ENCODE results near the gene ATCAY. TPM values are rescaled to one million over a fixed set of nuclear protein-coding genes. Genes with fewer than 3 reads are reported as not detected.

Gene ATCAY
- total and polyA plus RNA-seq, 10 donors, result not detected

DNA sequence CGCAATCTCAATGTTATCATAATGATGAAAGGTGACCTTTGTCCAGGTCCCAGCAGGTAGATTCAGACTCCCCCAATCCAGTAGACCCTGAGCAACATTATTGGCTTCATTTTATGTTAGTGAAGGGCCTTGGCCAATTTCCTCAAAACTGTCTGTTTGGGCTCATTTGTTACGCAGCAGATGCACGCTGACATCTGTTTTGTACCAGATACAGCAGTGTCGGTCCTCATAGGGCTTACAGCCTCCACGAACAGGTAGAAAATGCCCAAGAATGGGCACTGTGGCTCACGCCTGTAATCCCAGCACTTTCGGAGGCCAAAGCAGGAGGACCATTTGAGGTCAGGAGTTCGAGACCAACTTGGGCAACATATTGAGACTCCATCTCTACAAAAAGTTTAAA is 39.3 kb downstream of the ATCAY start:
- 92 to 97% (median 93%) methylated on average over 8 of the region's 8 CpGs for WGBS, 5 donors
- TF ChIP-seq, protein P1, sequence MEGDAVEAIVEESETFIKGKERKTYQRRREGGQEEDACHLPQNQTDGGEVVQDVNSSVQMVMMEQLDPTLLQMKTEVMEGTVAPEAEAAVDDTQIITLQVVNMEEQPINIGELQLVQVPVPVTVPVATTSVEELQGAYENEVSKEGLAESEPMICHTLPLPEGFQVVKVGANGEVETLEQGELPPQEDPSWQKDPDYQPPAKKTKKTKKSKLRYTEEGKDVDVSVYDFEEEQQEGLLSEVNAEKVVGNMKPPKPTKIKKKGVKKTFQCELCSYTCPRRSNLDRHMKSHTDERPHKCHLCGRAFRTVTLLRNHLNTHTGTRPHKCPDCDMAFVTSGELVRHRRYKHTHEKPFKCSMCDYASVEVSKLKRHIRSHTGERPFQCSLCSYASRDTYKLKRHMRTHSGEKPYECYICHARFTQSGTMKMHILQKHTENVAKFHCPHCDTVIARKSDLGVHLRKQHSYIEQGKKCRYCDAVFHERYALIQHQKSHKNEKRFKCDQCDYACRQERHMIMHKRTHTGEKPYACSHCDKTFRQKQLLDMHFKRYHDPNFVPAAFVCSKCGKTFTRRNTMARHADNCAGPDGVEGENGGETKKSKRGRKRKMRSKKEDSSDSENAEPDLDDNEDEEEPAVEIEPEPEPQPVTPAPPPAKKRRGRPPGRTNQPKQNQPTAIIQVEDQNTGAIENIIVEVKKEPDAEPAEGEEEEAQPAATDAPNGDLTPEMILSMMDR (IDR thresholded peaks at IDR 0.05 in 8 of 11, conservative IDR thresholded peaks at IDR 0.05 in 3 of 11), result no peak
- TF ChIP-seq POLR2AphosphoS5 (IDR thresholded peaks at IDR 0.05), result no peak
- TF ChIP-seq POLR2A (IDR thresholded peaks at IDR 0.05), result no peak
- intact Hi-C loops (cut with DNase I; ENCODE audit: low total_unique reads), result loop anchor here (5.0 kb wide), 1 partner anchor 233 kb away; the partner anchor contains the start of gene CREB3L3

GRCh38 chr19:3923096-3923758 is 42.7 kb downstream of the ATCAY start:
- Histone ChIP-seq H3K27me3 (replicated peaks in 1 of 7) (peaks cover 0 to 6% (median 0%) of the 10 kb centered on the region in 7 donors), H3K4me3 (no peak overlapping the region), H3K4me1 (no peaks in the 10 kb centered on the region), H3K9me3 (peaks cover 0 to 41% (median 29%) of the 10 kb centered on the region in 8 donors), H3K27ac (no peak overlapping the region), H3K36me3 (no peaks in the 10 kb centered on the region)
- intact Hi-C loops (cut with DNase I; ENCODE audit: low total_unique reads), result loop anchor here (5.0 kb wide), 1 partner anchor 229 kb away; the partner anchor contains the start of gene CREB3L3
- DNase-seq, result no peak
- no peak for TF ChIP-seq POLR2AphosphoS5 (IDR thresholded peaks at IDR 0.05)
- TF ChIP-seq, protein P1 (IDR thresholded peaks at IDR 0.05 in 8 of 11, conservative IDR thresholded peaks at IDR 0.05 in 3 of 11), result no peak
- TF ChIP-seq POLR2A (IDR thresholded peaks at IDR 0.05), result no peak

More for the DNA sequence above, 39.3 kb downstream of the ATCAY start:
- Histone ChIP-seq H3K27me3 (replicated peaks in 1 of 7) (peaks cover 0 to 13% (median 0%) of the 10 kb centered on the region in 7 donors), H3K27ac (no peak overlapping the region), H3K4me1 (no peaks in the 10 kb centered on the region), H3K4me3 (no peak overlapping the region), H3K9me3 (peaks cover 0 to 41% (median 30%) of the 10 kb centered on the region in 8 donors), H3K36me3 (no peaks in the 10 kb centered on the region)
- DNase-seq, result no peak

DNA sequence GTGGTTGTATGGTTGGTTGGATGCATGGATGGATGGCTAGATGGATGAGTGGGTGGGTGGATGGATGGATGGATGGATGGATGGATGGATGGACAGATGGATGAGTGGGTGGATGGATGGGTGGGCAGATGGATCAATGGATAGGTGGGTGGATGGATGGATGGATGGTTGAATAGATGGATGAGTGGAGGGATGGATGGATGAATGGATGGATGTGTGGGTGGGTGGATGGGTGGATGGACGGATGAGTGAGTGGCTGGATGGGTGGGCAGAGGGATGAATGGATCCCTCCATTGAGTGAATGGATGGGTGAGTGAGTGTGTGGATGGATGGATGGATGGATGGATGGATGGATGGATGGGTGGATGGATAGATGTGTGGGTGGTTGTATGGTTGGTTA is 43.4 kb downstream of the ATCAY start:
- TF ChIP-seq, protein P1 (IDR thresholded peaks at IDR 0.05 in 8 of 11, conservative IDR thresholded peaks at IDR 0.05 in 3 of 11), result no peak
- TF ChIP-seq POLR2AphosphoS5 (IDR thresholded peaks at IDR 0.05), result no peak
- TF ChIP-seq POLR2A (IDR thresholded peaks at IDR 0.05), result no peak
- Histone ChIP-seq H3K27me3 (replicated peaks in 1 of 7) (peaks cover 0 to 6% (median 0%) of the 10 kb centered on the region in 7 donors), H3K4me3 (no peak overlapping the region), H3K36me3 (no peaks in the 10 kb centered on the region), H3K27ac (no peak overlapping the region), H3K4me1 (no peaks in the 10 kb centered on the region), H3K9me3 (peaks cover 0 to 41% (median 29%) of the 10 kb centered on the region in 8 donors)
- intact Hi-C loops (cut with DNase I; ENCODE audit: low total_unique reads), result loop anchor here (5.0 kb wide), 1 partner anchor 228 kb away; the partner anchor contains the start of gene CREB3L3
- 80 to 95% (median 88%) methylated on average over 1 of the region's 1 CpG for WGBS, 5 donors
- DNase-seq, result no peak

- DNase-seq, result no peak
- intact Hi-C loops (cut with DNase I; ENCODE audit: low total_unique reads), result no loop called here
- TF ChIP-seq POLR2AphosphoS5 (IDR thresholded peaks at IDR 0.05) (no peak), POLR2A (IDR thresholded peaks at IDR 0.05) (no peak)
- TF ChIP-seq, protein P1 (IDR thresholded peaks at IDR 0.05 in 8 of 11, conservative IDR thresholded peaks at IDR 0.05 in 3 of 11), result no peak
- H3K4me1 ChIP-seq, result peaks cover 0 to 12% (median 5%) of the 10 kb centered on the region in 6 donors
- H3K27me3 ChIP-seq (replicated peaks in 1 of 7), result peaks cover 0 to 56% (median 17%) of the 10 kb centered on the region in 7 donors
- no peak overlapping the region for H3K4me3 ChIP-seq
- 61 to 77% (median 70%) methylated on average over 3 to 8 of the region's 8 CpGs for WGBS, 5 donors
- H3K36me3 ChIP-seq, result no peaks in the 10 kb centered on the region
- H3K27ac ChIP-seq, result no peak overlapping the region
- no peaks in the 10 kb centered on the region for H3K9me3 ChIP-seq
These were observed 50.6 kb downstream of the ATCAY start for GRCh38 chr19:3931041-3931440.
